ENCODE data around the gene CKAP2L.

Gene CKAP2L

GRCh38 chr2:112699984-112700667 is 64.3 kb downstream of the CKAP2L start:
- DNase-seq (ENCODE audit: low read depth), result no peak
- in situ Hi-C loops (cut with HindIII; ENCODE audit: low sequenced_read_pairs), result no loop called here
- TF ChIP-seq CTCF (IDR thresholded peaks at IDR 0.05; ENCODE audit: low read depth, low read length, missing control alignments), result no peak
- no peak overlapping the region for H3K4me3 ChIP-seq (ENCODE audit: low read depth, low read length)

GRCh38 chr2:112698834-112699515 is 65.4 kb downstream of the CKAP2L start:
- H3K4me3 ChIP-seq (ENCODE audit: low read depth, low read length), result no peak overlapping the region
- no peak for TF ChIP-seq CTCF (IDR thresholded peaks at IDR 0.05; ENCODE audit: low read depth, low read length, missing control alignments)
- in situ Hi-C loops (cut with HindIII; ENCODE audit: low sequenced_read_pairs), result no loop called here
- DNase-seq (ENCODE audit: low read depth), result no peak

GRCh38 chr2:112694182-112694581 is 70.2 kb downstream of the CKAP2L start:
- no peak for TF ChIP-seq CTCF (IDR thresholded peaks at IDR 0.05; ENCODE audit: low read depth, low read length, missing control alignments)
- no peak for DNase-seq (ENCODE audit: low read depth)
- H3K4me3 ChIP-seq (ENCODE audit: low read depth, low read length), result no peak overlapping the region
- in situ Hi-C loops (cut with HindIII; ENCODE audit: low sequenced_read_pairs), result no loop called here

DNA sequence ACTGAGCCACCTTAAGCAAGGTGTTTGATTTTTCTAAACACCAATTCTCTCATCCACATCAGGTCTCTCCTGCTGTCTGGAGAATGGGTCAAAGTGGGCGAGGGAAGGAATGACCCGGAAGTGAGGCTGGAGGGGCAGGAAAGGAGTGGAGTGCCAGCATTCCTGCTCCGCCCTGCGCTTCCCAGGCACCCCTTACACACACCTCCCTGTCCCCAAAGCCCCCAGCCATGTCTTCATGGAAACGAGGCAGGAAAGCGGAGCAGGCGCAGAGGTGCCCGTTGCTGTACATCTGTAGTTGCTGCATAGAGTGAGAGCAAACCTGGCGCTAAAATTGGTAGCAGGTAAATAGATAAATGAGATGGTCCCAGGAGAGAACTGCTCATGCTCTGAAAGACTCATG is 70.8 kb downstream of the CKAP2L start:
- no peak for TF ChIP-seq CTCF (IDR thresholded peaks at IDR 0.05; ENCODE audit: low read depth, low read length, missing control alignments)
- H3K4me3 ChIP-seq (ENCODE audit: low read depth, low read length), result no peak overlapping the region
- no peak for DNase-seq (ENCODE audit: low read depth)
- in situ Hi-C loops (cut with HindIII; ENCODE audit: low sequenced_read_pairs), result no loop called here

- no peak for DNase-seq (ENCODE audit: low read depth)
- in situ Hi-C loops (cut with HindIII; ENCODE audit: low sequenced_read_pairs), result no loop called here
- no peak overlapping the region for H3K4me3 ChIP-seq (ENCODE audit: low read depth, low read length)
- TF ChIP-seq CTCF (IDR thresholded peaks at IDR 0.05; ENCODE audit: low read depth, low read length, missing control alignments), result no peak
These were observed 71.5 kb downstream of the CKAP2L start for GRCh38 chr2:112692918-112693317.

DNA sequence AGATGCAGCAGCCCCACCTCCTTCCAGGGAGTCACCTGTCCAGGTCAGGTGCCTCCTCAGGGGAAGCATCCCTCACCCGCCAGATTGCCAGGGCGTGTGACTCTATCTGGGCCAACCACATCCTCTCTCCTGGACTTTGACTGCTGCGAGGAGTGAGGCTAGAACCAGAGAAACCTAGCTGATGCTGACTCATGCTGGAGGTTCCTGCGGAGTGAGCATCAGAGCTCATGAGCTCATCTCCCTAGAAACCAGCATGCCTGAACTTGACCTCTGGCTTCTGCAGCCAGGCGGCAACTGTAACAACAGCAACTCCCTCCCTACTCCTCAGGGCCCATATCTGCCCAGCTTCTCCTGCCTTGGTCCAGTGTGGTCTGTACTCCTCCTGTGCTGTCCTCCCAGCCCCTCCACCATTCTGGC is 71.9 kb downstream of the CKAP2L start:
- in situ Hi-C loops (cut with HindIII; ENCODE audit: low sequenced_read_pairs), result no loop called here
- no peak overlapping the region for H3K4me3 ChIP-seq (ENCODE audit: low read depth, low read length)
- DNase-seq (ENCODE audit: low read depth), result peak; percentile 77
- TF ChIP-seq CTCF (IDR thresholded peaks at IDR 0.05; ENCODE audit: low read depth, low read length, missing control alignments), result no peak
